ENCODE results near the gene MORN5.

DNA sequence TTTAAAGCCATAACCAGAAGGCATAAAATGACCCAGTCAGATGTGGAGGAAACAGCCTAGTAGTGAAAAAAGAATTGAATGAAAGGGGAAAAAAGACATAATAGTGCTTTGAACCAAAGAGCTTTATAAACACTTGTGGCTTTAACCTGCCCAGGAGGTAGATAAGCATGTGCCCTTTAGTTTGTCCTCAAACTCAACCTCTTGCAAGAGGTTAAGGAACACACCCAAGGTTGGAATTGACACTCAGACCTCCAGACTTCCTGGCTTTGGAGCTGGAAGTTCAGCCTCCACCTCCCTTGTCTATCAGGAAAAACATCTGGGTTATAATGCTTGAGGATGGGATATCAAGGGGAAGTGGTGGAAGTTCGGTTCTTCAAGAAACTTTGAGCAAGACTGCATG, 16.4 kb upstream of the MORN5 start:
- TF ChIP-seq, protein P1, sequence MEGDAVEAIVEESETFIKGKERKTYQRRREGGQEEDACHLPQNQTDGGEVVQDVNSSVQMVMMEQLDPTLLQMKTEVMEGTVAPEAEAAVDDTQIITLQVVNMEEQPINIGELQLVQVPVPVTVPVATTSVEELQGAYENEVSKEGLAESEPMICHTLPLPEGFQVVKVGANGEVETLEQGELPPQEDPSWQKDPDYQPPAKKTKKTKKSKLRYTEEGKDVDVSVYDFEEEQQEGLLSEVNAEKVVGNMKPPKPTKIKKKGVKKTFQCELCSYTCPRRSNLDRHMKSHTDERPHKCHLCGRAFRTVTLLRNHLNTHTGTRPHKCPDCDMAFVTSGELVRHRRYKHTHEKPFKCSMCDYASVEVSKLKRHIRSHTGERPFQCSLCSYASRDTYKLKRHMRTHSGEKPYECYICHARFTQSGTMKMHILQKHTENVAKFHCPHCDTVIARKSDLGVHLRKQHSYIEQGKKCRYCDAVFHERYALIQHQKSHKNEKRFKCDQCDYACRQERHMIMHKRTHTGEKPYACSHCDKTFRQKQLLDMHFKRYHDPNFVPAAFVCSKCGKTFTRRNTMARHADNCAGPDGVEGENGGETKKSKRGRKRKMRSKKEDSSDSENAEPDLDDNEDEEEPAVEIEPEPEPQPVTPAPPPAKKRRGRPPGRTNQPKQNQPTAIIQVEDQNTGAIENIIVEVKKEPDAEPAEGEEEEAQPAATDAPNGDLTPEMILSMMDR (IDR thresholded peaks at IDR 0.05), result no peak
- no peak for TF ChIP-seq POLR2A (IDR thresholded peaks at IDR 0.05)

All from transverse colon (tissue), 3 donors.